ENCODE measurements around the gene ICAM5. TPM values are rescaled to one million over a fixed set of nuclear protein-coding genes. Genes with fewer than 3 reads are reported as not detected.

Gene ICAM5
- total and polyA plus RNA-seq, 7 donors = 0.04 to 0.22 (median 0.08) TPM; not detected in 3

DNA sequence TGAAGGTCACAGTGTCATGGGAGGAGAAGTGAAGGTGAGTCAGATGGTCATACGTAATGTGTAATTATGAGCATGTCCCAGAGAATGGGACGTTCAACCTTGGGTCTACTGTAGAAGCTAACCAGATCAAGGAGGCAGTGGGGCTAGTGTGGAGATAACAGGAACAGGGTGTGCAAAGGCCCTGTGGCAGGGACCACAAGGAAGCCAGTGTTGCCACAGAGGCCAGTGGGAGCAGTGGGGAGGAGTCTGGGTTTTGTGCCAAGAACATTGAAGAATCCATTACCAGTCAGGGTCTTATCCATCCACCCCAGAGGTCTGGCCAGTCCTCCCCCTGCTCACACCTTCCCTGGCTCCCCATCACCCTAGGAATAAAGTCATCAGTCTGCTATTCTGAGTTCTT, 34.4 kb upstream of the ICAM5 start:
- H3K4me3 ChIP-seq = no peak overlapping the region
- WGBS, 3 donors = 84 to 95% (median 88%) methylated on average over 2 of the region's 2 CpGs
- ATAC-seq = no peak

DNA sequence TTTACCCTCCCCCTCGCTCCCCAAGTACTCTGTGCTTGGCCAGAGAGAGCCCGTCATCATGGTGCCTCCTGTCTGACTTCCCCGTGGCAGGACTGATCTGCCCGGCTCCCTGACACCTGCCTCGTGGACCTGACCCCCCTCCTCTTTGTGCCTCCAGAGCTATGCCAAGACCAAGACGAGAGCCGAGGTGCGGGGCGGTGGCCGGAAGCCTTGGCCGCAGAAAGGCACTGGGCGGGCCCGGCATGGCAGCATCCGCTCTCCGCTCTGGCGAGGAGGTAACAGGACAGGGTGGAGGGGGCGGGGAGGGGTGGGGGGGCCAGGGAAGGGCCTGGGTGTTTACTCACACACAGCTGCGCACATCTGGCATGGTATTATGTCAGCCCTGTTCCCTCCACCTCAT, 33.2 kb upstream of the ICAM5 start:
- TF ChIP-seq, protein P1, sequence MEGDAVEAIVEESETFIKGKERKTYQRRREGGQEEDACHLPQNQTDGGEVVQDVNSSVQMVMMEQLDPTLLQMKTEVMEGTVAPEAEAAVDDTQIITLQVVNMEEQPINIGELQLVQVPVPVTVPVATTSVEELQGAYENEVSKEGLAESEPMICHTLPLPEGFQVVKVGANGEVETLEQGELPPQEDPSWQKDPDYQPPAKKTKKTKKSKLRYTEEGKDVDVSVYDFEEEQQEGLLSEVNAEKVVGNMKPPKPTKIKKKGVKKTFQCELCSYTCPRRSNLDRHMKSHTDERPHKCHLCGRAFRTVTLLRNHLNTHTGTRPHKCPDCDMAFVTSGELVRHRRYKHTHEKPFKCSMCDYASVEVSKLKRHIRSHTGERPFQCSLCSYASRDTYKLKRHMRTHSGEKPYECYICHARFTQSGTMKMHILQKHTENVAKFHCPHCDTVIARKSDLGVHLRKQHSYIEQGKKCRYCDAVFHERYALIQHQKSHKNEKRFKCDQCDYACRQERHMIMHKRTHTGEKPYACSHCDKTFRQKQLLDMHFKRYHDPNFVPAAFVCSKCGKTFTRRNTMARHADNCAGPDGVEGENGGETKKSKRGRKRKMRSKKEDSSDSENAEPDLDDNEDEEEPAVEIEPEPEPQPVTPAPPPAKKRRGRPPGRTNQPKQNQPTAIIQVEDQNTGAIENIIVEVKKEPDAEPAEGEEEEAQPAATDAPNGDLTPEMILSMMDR (IDR thresholded peaks at IDR 0.05) = no peak
- Histone ChIP-seq H3K9me3 (no peaks in the 10 kb centered on the region), H3K36me3 (ENCODE audit: insufficient read depth in 1 of 2, low read depth in 1 of 2) (peaks cover 2 to 66% of the 10 kb centered on the region in 2 donors), H3K27ac (no peak overlapping the region), H3K4me3 (no peak overlapping the region), H3K27me3 (ENCODE audit: insufficient read depth in 3 of 3, low read length in 2 of 3) (no peaks in the 10 kb centered on the region), H3K4me1 (peaks cover 4% of the 10 kb centered on the region)
- no peak for ATAC-seq
- intact Hi-C loops (cut with DNase I) = no loop called here
- no peak for DNase-seq
- 64 to 78% (median 65%) methylated on average over 16 to 18 of the region's 18 CpGs for WGBS, 3 donors

More for the DNA sequence above, 34.4 kb upstream of the ICAM5 start:
- no peaks in the 10 kb centered on the region for H3K27me3 ChIP-seq (ENCODE audit: insufficient read depth in 3 of 3, low read length in 2 of 3)
- TF ChIP-seq, protein P1 (IDR thresholded peaks at IDR 0.05) = no peak
- intact Hi-C loops (cut with DNase I) = no loop called here
- peaks cover 2 to 66% of the 10 kb centered on the region in 2 donors for H3K36me3 ChIP-seq (ENCODE audit: insufficient read depth in 1 of 2, low read depth in 1 of 2)
- no peak overlapping the region for H3K27ac ChIP-seq
- no peak for DNase-seq
- no peaks in the 10 kb centered on the region for H3K9me3 ChIP-seq
- peaks cover 4% of the 10 kb centered on the region for H3K4me1 ChIP-seq

DNA sequence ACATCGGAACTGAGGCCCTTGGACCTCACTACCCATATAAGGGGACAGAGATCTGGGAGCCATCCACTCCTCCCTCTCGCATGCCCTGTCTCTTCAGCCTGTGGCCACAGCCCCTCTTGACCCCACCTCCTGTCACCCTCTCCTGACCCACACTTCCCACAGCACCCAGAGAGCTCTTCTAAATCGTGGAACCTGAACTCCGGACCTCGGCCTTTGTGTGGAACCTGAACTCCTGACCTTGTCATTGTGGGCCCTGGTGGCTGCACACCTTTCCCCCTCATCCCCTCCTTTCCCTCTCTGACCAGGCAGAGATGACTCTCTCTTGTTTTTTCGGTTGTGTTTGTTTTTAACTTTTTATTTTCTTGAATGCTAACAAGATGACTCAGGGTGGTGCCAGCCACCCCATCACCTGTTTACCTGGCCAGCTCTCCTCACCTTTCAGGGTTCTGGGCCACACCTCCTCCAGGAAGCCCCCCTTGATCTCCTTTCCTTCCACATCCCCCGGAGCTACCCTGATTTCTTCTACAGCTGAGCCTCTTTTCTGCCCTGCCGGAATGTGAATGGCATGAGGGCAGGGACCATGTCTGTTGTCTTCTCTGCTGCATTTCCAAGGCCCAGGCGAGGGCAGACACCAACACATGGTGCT, 32.7 kb upstream of the ICAM5 start:
- Histone ChIP-seq H3K9me3 (no peaks in the 10 kb centered on the region), H3K4me1 (peaks cover 4% of the 10 kb centered on the region), H3K27me3 (ENCODE audit: insufficient read depth in 3 of 3, low read length in 2 of 3) (no peaks in the 10 kb centered on the region), H3K27ac (no peak overlapping the region), H3K4me3 (no peak overlapping the region), H3K36me3 (ENCODE audit: insufficient read depth in 1 of 2, low read depth in 1 of 2) (peaks cover 2 to 66% of the 10 kb centered on the region in 2 donors)
- intact Hi-C loops (cut with DNase I) = no loop called here
- ATAC-seq (no peak), DNase-seq (no peak)
- WGBS, 3 donors = 68 to 84% (median 78%) methylated on average over 8 to 9 of the region's 9 CpGs
- TF ChIP-seq, protein P1 (IDR thresholded peaks at IDR 0.05) = no peak

DNA sequence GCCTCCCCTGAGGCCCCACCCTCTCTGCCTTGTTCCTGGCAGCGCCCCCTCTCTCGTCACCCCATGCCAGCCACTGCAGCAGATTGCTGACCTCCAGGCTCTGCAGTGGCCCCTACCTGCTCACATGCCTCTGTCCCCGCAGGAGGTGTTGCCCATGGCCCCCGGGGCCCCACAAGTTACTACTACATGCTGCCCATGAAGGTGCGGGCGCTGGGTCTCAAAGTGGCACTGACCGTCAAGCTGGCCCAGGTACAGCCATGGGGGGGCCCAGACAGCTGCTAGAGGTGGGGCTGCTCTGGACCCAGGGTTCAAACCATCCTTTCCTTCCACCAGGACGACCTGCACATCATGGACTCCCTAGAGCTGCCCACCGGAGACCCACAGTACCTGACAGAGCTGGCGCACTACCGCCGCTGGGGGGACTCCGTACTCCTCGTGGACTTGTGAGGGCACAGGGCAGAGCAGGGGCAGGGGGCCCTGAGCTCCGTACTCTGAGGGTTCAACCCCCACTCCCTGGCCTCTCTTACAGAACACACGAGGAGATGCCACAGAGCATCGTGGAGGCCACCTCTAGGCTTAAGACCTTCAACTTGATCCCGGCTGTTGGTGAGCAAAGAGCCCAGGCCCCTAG, 31.6 kb upstream of the ICAM5 start:
- intact Hi-C loops (cut with DNase I) = no loop called here

More for the DNA sequence above, 31.6 kb upstream of the ICAM5 start:
- H3K36me3 ChIP-seq (ENCODE audit: insufficient read depth in 1 of 2, low read depth in 1 of 2) = peaks cover 2 to 66% of the 10 kb centered on the region in 2 donors
- H3K27me3 ChIP-seq (ENCODE audit: insufficient read depth in 3 of 3, low read length in 2 of 3) = no peaks in the 10 kb centered on the region
- H3K9me3 ChIP-seq = no peaks in the 10 kb centered on the region
- 92 to 95% (median 92%) methylated on average over 18 of the region's 18 CpGs for WGBS, 3 donors
- TF ChIP-seq, protein P1 (IDR thresholded peaks at IDR 0.05) = no peak
- DNase-seq (no peak), ATAC-seq (peak in 1 of 4 donors; percentile 18)
- H3K4me1 ChIP-seq = no peaks in the 10 kb centered on the region
- H3K4me3 ChIP-seq = no peak overlapping the region
- H3K27ac ChIP-seq = no peak overlapping the region

All from psoas muscle (tissue), 8 donors.